ENCODE measurements around the gene MERTK. TPM values are rescaled to one million over a fixed set of nuclear protein-coding genes. Genes with fewer than 3 reads are reported as not detected.

Gene MERTK
- total RNA-seq, 2 donors from 2014 or later, result 22.2 to 43.6 TPM

DNA sequence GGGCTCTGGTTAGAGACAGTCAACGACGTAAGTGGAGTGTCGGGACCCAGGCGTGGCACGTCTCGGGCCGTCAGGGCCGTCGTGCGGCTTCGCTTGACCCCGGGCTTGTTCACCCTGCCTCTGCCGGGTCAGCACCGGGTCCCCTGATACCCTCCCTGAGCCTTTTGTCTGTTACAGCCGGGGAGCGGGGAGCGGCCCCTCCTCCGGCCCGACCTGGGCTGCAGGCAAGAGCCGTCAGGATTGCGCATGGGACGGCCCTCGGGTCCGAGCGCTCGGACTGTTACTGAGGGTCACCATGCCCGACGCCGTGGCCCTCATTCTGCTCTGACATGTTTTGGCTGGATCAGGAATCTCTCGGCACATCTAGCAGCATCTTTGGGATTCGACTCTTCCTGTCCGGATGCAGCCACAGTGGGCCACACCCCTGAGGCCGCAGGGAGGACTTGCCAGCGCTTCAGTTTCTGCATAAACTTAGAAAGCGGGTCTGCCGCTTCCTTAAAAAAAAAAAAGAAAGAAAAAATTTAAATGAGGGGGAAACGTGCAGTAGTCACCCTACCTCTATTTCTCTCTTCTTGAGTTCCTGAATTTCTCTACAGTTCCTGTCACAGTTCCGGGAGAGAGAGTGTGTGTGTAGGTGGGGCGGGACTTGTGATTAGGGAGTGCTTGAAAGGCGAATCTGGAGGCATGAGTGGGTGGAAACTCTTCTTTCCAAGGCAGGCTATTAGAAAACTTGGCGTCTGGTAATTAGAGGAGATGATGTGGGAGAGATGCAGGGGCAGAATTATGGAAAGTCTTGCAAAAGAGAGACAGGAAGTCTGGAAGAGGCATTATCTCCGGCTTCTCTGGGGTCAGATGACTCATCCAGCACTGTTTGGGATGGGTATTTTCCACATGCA is 157.6 kb downstream of the MERTK start:
- no peaks in the 10 kb centered on the region for H3K27me3 ChIP-seq (replicated peaks; ENCODE audit: insufficient read depth)
- peak overlapping the region; percentile 90 to 95 for H3K4me3 ChIP-seq
- TF ChIP-seq POLR2AphosphoS5 (IDR thresholded peaks at IDR 0.05), result peak; percentile 65
- peak; percentile 12 for TF ChIP-seq POLR2A (IDR thresholded peaks at IDR 0.05)
- TF ChIP-seq, protein P1, sequence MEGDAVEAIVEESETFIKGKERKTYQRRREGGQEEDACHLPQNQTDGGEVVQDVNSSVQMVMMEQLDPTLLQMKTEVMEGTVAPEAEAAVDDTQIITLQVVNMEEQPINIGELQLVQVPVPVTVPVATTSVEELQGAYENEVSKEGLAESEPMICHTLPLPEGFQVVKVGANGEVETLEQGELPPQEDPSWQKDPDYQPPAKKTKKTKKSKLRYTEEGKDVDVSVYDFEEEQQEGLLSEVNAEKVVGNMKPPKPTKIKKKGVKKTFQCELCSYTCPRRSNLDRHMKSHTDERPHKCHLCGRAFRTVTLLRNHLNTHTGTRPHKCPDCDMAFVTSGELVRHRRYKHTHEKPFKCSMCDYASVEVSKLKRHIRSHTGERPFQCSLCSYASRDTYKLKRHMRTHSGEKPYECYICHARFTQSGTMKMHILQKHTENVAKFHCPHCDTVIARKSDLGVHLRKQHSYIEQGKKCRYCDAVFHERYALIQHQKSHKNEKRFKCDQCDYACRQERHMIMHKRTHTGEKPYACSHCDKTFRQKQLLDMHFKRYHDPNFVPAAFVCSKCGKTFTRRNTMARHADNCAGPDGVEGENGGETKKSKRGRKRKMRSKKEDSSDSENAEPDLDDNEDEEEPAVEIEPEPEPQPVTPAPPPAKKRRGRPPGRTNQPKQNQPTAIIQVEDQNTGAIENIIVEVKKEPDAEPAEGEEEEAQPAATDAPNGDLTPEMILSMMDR (IDR thresholded peaks at IDR 0.05), result no peak
- H3K27ac ChIP-seq, result peak overlapping the region; percentile 93 to 96
- no peaks in the 10 kb centered on the region for H3K36me3 ChIP-seq
- DNase-seq (ENCODE audit: low spot score), result peak; percentile 63
- intact Hi-C loops (cut with DNase I), result loop anchor here (2.0 to 10.0 kb wide), 5 partner anchors 157 to 529 kb away; partner anchors contain the start of genes CHCHD5, MERTK, RGPD8 and ZC3H6
- H3K9me3 ChIP-seq, result no peaks in the 10 kb centered on the region
- WGBS, result under 1% methylated on average over 30 of the region's 42 CpGs
- peaks cover 13% of the 10 kb centered on the region for H3K4me1 ChIP-seq (replicated peaks)

DNA sequence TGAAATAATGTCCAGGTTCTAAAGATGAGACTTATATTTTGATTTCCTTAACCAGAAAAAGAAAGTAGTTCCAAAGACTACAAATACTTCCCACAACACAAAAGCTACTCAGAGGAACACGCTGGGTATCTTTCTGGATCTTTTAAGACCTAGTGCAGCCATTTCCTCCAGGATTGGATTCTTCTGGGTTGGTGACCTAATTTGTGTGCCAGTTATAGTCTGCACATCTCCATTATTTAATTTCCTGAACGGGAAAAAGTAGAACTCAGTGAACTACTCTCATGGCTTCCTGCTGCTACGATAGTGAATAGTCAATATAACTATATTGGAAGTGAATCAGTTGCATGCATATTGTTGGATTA is 158.2 kb downstream of the MERTK start:
- intact Hi-C loops (cut with DNase I), result loop anchor here (5.0 to 10.0 kb wide), 4 partner anchors 201 to 528 kb away; partner anchors contain the start of genes CHCHD5, RGPD8, ZC3H6 and ZC3H8
- Histone ChIP-seq H3K27me3 (replicated peaks; ENCODE audit: insufficient read depth) (no peaks in the 10 kb centered on the region), H3K36me3 (no peaks in the 10 kb centered on the region), H3K4me1 (replicated peaks) (peaks cover 13% of the 10 kb centered on the region), H3K9me3 (no peaks in the 10 kb centered on the region), H3K4me3 (peak overlapping the region; percentile 90 to 95), H3K27ac (peak overlapping the region; percentile 93 to 96)
- TF ChIP-seq, protein P1 (IDR thresholded peaks at IDR 0.05), result no peak
- TF ChIP-seq POLR2AphosphoS5 (IDR thresholded peaks at IDR 0.05) (no peak), POLR2A (IDR thresholded peaks at IDR 0.05) (no peak)
- WGBS, result 9% methylated on average over 3 of the region's 3 CpGs
- DNase-seq (ENCODE audit: low spot score), result no peak

DNA sequence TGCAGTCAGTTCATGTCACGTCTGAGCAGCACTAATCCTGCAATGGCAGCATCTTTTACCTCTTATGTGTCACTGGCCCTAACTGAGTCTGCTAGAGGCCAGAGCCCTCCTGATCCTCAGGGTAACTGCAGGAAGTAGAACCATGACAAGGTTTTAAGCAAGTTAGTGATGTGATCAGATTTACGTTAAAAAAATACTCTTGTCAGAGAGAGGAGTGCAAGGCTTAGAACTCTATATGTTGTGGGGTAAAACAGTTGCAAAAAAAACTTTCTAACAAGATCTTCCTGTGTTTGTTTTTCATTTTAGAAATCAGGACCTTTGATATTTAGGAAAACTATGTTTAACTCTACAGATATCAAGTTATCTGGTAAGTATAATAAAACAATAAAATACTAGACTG is 161.3 kb downstream of the MERTK start:
- TF ChIP-seq POLR2AphosphoS5 (IDR thresholded peaks at IDR 0.05), result no peak
- TF ChIP-seq, protein P1 (IDR thresholded peaks at IDR 0.05), result no peak
- TF ChIP-seq POLR2A (IDR thresholded peaks at IDR 0.05), result no peak
- WGBS, result 88% methylated on average over 2 of the region's 2 CpGs
- Histone ChIP-seq H3K36me3 (no peaks in the 10 kb centered on the region), H3K9me3 (no peaks in the 10 kb centered on the region), H3K4me3 (no peak overlapping the region), H3K27ac (no peak overlapping the region), H3K27me3 (replicated peaks; ENCODE audit: insufficient read depth) (no peaks in the 10 kb centered on the region), H3K4me1 (replicated peaks) (peaks cover 13% of the 10 kb centered on the region)
- no peak for DNase-seq (ENCODE audit: low spot score)
- intact Hi-C loops (cut with DNase I), result loop anchor here (5.0 to 10.0 kb wide), 4 partner anchors 198 to 525 kb away; partner anchors contain the start of genes CHCHD5, RGPD8, ZC3H6 and ZC3H8

- intact Hi-C loops (cut with DNase I), result no loop called here
- peaks cover 13% of the 10 kb centered on the region for H3K4me1 ChIP-seq (replicated peaks)
- no peak overlapping the region for H3K4me3 ChIP-seq
- no peaks in the 10 kb centered on the region for H3K27me3 ChIP-seq (replicated peaks; ENCODE audit: insufficient read depth)
- no peaks in the 10 kb centered on the region for H3K36me3 ChIP-seq
- 90% methylated on average over 1 of the region's 1 CpG for WGBS
- no peak overlapping the region for H3K27ac ChIP-seq
- no peaks in the 10 kb centered on the region for H3K9me3 ChIP-seq
- no peak for DNase-seq (ENCODE audit: low spot score)
- TF ChIP-seq POLR2AphosphoS5 (IDR thresholded peaks at IDR 0.05), result no peak
- TF ChIP-seq POLR2A (IDR thresholded peaks at IDR 0.05), result no peak
- TF ChIP-seq, protein P1 (IDR thresholded peaks at IDR 0.05), result no peak
These were observed 162.9 kb downstream of the MERTK start for GRCh38 chr2:112061299-112061698.
